HFF-Myc (cell line): ENCODE results near the gene LMAN1L.

ENCODE experiments used
- DNase-seq: peaks from one replicate; pipeline ENCODE4 v3.0.0-alpha.2; 2011; ENCODE audit warnings: low read depth; ENCODE audit errors: extremely low read depth
- H3K4me3 ChIP-seq: replicated peaks from 2 replicates; pipeline ENCODE4 v1.5.1; 2011; ENCODE audit warnings: low read depth, mild to moderate bottlenecking, control low read depth, low read length
- TF ChIP-seq, protein P1 (sequence below): IDR thresholded peaks from 2 replicates; pipeline ENCODE4 v1.5.1; 2012; ENCODE audit warnings: mild to moderate bottlenecking, low read depth, low read length, control low read depth; ENCODE audit errors: missing control alignments

LMAN1L gene

DNA sequence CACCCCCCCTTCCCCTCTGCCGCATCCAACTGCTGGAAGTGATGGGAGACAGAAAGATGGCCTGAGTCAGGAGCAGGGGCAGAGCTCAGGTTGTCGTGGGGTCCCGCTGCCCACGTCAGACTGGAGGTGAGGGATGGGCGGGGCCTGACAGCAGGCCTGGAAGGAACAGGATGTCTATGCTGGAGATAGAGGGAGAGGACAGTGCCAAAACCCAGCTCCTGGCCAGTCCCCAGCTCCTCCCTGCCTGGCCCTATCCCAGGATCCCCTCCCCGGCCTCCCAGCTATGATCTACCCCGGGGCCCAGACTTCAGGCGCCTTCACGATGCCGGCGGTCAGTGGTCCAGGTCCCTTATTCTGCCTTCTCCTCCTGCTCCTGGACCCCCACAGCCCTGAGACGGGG is at the start of gene LMAN1L:
TSS of gene LMAN1L (plus strand) at position 303 of the 400 bp plus-strand sequence. CDS start at position 323, 20 bp downstream.
- H3K4me3 ChIP-seq: no peak within 1 kb of the TSS
- TF ChIP-seq, protein P1, sequence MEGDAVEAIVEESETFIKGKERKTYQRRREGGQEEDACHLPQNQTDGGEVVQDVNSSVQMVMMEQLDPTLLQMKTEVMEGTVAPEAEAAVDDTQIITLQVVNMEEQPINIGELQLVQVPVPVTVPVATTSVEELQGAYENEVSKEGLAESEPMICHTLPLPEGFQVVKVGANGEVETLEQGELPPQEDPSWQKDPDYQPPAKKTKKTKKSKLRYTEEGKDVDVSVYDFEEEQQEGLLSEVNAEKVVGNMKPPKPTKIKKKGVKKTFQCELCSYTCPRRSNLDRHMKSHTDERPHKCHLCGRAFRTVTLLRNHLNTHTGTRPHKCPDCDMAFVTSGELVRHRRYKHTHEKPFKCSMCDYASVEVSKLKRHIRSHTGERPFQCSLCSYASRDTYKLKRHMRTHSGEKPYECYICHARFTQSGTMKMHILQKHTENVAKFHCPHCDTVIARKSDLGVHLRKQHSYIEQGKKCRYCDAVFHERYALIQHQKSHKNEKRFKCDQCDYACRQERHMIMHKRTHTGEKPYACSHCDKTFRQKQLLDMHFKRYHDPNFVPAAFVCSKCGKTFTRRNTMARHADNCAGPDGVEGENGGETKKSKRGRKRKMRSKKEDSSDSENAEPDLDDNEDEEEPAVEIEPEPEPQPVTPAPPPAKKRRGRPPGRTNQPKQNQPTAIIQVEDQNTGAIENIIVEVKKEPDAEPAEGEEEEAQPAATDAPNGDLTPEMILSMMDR: no peak
- no peak for DNase-seq

DNA sequence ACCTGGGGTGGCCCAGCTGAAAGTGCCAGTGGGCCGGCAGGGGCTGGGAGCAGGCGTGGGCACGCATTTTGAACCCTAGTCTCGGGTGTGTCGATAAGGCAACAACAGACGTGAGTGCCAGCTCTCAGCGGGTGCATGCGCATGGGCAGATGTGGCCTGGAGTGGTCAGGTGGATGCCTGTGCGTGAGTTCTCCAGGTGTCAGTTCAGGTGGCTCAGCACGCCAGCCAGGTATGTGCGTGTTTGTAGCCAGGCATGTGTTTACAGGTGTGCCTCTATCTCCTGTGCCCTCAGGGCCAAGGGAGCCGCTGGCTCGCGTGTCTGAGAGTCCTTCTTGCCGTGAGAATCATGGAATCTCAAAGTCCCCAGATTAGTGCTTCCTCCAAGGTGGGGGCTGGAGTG is 49.2 kb upstream of the LMAN1L start:
- no peak for DNase-seq
- TF ChIP-seq, protein P1: no peak
- no peak overlapping the region for H3K4me3 ChIP-seq

DNA sequence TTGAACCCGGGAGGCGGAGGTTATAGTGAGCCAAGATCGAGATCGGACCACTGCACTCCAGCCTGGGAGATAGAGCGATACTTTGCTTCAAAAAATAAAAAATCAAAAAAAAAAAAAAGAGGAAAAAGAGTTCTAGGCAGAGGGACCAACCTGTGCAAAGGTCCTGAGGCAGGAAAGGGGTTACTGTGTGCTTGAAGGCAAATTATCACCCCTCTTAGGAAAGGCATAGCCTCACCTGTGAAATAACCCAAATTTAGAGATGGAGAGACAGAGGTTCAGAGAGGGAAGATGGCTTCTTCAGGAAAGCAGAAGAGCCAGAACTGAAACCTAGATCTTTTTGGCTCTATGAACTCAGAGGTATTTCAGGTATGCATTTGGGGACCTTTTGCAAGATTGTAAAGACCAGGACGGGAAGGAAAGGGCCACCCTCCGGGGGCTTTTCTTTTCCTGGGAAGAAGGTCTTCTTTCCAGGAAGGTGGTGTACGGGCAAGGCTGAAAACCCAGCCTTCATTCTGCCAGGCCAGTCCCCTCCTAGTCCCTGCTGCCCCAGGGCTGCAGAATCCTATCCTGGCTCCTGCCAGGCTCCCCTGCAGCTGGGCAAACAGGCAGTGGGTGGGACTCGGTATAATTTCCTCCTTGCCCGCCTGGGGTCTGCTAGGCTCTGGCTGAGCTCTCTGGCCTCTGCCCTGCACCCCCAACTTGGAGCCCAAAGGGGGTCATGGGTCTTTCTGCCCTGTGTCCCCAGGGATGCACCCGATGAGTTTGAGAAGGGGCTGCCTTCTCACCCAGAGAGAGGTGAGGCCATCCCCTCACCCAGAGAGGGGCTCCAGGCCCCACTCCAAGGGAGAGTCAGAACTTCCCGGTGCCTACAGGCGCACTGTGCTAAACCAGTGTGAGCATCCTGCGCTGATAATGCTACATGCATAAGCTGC is 45.2 kb upstream of the LMAN1L start:
- H3K4me3 ChIP-seq: no peak overlapping the region
- TF ChIP-seq, protein P1: no peak
- DNase-seq: no peak

DNA sequence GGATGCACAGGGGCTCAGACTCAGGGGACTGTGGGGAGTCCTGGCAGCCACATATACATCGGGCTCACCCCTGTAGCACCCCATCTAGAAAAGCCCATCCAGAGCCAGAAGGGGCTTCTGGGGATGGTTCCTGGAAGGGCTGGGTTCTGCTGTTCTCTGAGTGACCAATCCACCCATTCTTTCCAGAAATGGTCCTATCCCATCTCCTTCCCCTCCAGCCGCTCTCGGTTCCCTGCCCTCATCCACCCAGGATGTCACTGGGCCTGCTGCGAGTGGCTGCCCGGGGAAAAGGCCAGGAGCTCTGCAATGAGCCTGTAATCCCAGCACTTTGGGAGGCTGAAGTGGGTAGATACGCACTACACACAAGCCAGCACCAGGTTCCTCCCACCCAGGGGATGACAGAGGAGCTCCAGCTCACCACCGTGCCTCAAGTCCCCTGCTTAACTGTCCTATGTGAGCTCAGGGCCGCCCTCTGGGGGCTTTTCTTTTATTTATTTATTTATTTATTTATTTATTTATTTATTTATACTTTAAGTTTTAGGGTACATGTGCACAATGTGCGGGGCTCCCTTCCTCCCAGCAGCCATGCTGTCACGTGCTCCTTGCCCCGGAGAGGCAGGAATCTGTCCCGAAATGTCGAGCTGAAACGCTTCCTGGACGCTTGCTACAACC is 44.4 kb upstream of the LMAN1L start:
- DNase-seq: no peak
- TF ChIP-seq, protein P1: no peak
- no peak overlapping the region for H3K4me3 ChIP-seq

DNA sequence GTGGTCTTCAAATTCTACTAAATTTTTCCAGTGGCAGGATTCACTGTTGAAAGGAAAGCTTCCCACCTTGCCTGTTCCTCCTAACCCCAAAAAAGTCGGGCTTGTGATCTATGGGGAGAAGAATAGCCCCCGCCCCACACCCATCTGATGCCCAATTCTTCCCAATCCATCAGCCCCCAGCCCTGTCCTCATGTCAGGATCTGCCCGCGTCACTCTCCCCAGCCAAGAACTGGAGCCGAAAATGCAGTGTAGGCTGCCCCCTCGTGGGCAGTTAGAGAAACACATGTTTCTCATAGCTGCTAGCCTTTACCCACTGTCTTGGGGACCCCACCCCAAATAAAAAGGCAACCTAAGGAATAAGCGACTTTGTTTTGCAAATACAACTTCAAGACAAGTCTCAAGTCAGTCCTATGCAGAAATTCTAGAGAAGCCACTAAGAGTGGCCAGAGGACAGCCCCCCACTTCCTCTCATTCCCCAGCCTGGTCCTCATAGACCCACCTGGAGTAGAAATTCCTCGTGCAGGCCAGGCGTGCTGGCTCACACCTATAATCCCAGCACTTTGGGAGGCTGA is 43.8 kb upstream of the LMAN1L start:
- no peak overlapping the region for H3K4me3 ChIP-seq
- DNase-seq: no peak
- TF ChIP-seq, protein P1: peak; percentile 82

DNA sequence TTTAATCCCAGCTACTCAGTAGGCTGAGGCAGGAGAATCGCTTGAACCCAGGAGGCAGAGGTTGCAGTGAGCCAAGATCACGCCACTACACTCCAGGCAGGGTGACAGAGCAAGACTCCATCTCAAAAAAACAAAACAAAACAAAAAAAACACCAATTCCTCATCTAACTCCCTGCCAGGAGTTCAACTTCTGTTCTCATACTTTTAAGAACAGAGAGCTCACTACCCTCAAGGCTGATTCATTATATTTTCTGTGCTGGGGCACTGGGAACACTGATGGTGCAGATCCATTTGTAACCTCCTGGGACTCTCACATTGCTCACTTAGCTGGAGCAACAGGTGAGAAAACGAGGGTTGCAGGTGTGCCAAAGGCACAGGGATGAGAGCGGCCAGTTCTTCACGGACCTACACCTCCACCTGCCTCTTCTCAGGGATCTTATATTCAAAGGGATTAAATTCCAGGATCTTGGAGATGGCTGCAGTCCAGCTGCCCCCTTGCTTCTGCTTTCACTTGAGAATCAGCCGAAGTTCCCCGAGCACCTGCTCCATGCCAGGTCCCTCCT is 43.1 kb upstream of the LMAN1L start:
- no peak overlapping the region for H3K4me3 ChIP-seq
- TF ChIP-seq, protein P1: no peak
- DNase-seq: no peak
